Brain pericyte (primary cell): ENCODE data around the gene FAM222B.

Source experiments
- DNase-seq: peaks from one replicate; pipeline ENCODE4 v3.0.0-alpha.2; 2012; ENCODE audit warnings: low read depth, low spot score

FAM222B gene

GRCh38 chr17:28714281-28714680 lies 128.3 kb downstream of the FAM222B start:
- no peak for DNase-seq

GRCh38 chr17:28712705-28713415 lies 129.7 kb downstream of the FAM222B start:
- no peak for DNase-seq

DNA sequence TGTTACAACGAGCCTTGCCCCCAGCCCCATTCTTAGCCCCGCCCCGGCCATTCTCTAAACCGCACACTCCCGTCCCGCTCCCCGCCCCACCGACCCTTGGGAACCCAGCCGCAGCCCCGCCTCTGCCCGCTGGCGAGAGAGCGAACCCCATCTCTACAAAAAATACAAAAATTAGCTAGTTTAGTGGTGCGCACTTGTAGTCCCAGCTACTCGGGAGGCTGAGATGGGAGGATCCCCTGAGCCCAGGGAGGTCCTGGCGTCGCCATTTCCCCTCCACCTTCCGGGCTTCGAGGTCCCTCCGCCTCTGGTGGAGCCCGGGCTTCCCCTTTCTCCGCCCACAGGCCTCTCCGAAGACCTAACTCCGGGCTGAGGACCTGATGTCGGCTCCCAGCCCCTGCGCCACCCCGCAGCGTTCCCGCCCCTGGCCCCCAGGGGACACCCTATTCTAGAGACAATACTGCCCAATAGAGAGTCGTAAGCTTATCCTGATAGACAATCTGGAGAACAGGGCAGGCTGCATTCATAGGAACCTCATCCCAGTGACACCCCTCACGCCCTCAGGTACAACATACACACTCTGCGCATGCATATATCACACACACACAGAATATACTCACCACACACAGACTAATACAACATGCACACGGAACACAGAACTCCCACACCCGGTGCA lies 130.4 kb downstream of the FAM222B start:
- no peak for DNase-seq

- DNase-seq = no peak
These were observed 130.9 kb downstream of the FAM222B start, which contains the start of gene PROCA1 for GRCh38 chr17:28711723-28712031. Gene PROCA1 (minus strand): TSS chr17:28711888. CDS start chr17:28711660, 228 bp downstream.

GRCh38 chr17:28710861-28711722 lies 131.5 kb downstream of the FAM222B start:
- DNase-seq = peak; percentile 71

GRCh38 chr17:28707339-28707720 lies 135.3 kb downstream of the FAM222B start:
- DNase-seq = no peak

DNA sequence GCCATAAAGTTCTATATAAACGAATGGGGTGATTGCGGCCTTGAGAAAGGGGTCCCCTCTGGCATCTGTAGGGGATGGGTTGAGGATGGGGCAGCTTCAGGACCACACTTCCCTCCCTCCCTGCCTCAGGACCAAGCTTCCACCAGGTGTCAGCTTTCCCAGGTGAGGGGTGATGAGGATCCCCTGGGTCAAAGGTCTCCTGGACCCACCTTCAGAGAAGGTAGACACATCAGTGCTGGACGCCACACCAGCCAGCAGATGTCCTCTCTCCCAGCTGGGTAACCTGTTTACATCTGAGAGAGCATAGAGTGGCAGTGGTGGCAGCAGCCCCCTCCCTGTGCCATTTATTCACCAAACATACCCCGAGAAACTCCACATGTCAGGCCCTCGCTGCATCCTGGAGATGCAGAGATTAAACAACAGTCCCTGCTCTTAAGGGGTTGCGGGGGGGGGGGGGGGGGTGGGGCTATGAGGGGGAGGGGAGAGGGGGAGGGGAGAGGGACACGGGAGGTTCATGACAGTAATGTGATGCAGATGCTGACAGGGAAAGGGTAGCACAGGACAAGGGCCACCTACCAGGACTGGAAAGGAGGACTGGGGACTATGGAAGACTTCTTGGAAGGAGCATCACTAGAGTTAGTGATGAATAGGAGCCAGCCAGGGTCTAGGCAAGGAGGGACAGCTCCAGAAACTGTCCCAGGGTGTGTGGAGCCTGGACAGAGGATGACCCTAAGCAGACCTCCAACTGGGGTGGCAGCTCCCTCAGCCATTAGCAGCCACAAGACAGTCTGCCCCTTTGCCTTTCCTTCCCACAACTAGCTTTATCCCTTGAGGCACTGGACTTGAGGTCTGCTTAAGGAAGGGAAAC lies 135.9 kb downstream of the FAM222B start:
- DNase-seq = no peak
